Measurements from ENCODE around the gene DIAPH2.

Gene DIAPH2

DNA sequence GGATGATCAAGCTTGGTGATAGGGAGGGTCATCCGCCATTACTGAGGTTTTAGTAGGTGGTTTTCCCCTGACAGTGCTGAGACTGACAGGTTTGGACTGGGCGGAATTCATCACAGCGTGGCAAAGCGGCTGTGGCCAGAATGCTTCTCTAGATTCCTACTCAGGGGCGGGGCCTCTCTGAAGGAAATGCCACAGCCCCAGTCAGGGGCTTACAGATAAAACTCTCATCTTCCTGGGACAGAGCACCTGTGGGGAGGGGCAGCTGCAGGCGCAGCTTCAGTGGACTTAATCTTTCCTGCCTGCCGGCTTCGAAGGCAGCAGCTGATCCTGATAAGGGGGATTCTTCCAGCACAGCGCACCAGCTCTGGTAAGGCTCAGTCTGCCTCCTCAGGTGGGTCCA lies 515.8 kb downstream of the DIAPH2 start:
- no peak for DNase-seq

GRCh38 chrX:97210501-97210900 lies 525.9 kb downstream of the DIAPH2 start:
- DNase-seq = no peak

- no peak for DNase-seq
These were observed 526.4 kb downstream of the DIAPH2 start for GRCh38 chrX:97211070-97211469.

- DNase-seq = no peak
These were observed 530.5 kb downstream of the DIAPH2 start for GRCh38 chrX:97215186-97215585.

DNA sequence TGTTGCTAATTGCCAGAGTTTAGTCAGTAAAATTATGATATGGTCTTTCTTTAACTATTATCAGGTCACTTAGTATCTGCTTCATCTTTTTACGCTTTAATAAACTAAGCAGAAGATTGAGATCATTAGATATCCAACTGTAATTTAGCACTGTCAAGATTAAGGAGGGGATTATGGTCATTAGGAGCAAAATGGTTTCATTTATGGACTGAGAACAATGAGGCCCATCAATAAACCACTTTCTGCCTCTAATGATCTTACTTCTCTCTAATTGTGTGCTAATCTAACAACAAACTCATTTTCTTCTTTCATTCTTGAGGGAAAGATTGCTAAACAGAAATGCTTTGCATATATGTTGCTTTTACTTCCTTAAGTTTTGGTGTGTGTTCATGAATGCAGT lies 539.5 kb downstream of the DIAPH2 start:
- DNase-seq = no peak

DNA sequence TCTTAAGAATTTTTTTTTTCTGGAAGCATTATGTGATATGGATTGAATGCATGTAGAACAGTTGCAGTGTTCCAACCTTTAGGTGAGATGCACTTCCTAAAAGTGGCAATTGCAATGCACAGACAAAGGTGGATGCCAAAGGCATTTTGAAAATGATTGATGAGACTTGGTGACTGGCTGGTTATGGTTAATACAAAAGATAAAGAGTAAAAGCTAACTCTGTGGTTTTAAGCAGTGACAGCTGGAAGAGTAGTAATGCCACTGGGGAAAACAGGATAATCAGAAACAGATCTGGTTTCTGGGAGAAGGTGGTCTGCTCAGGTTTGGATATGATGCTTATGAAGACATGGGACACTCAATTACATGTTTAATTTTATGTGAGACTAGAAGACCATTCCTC lies 544.7 kb downstream of the DIAPH2 start:
- DNase-seq = no peak

- no peak for DNase-seq
These were observed 546.3 kb downstream of the DIAPH2 start for GRCh38 chrX:97230948-97231347.

DNA sequence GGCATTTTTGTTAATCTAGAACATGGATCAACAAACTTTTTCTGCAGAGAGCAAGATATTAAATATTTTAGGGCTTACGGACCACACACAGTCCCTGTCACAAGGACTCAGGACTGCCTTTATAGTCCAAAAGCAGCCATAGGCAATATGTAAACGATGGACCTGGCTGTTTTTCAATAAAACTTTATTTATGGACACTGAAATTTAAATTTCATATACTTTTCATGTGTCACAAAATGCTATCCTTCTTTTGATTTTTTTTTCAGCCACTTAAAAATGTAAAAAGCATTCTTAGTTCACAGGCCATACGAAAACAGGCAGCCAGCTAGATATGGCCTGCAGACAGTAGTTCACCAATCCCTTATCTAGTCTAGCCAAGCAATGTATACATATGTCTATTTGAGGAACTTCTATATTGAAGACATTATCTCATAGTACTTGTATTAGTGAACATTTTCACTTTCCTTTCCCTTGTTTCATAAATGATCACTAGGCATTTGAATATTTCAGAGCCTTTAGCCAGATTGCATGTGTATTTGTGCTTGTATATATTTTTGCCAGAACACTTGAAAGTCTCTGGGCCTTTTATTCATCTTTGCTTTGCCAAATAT lies 549.9 kb downstream of the DIAPH2 start:
- DNase-seq = no peak

DNA sequence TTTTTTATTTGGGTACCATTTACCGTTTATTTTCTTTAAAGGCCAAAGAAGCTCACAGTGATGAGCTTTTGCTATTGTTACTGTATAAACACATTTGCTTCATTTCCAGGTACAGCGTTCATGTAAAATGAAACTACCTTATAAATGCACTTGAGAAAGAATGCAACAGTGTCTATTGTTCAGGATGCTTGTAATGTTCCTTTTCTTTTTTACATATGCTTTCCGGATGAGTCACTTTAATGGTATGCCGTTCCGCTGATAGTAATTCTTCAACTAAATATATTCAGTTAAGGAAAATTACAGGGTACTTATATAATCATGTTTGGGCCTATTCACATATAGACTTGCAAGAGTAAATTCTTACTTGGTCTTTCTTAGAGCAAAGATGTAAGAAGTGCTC lies 554.0 kb downstream of the DIAPH2 start:
- DNase-seq = no peak

DNA sequence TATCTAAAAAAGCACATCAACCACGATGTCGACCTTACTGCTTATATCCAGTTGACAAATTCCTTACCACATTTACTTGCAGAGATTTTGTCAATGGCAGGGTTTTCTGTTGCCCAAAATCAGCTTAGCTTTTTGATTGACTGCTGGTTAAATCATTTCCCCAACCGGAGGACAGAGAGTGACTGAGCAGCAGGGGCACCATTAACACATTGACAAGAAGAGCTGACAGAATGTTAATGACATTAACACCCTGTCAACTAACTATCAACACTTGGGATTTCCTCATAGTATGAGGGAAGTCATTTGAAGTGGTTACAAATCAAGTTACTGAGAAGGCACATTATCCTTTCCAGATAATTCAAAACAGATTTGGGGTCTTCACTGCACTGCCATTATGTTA lies 567.5 kb downstream of the DIAPH2 start:
- DNase-seq = no peak

- DNase-seq = no peak
These were observed 576.0 kb downstream of the DIAPH2 start for GRCh38 chrX:97260679-97261078.

- no peak for DNase-seq
These were observed 581.9 kb downstream of the DIAPH2 start for GRCh38 chrX:97266406-97267121.

- DNase-seq = no peak
These were observed 582.9 kb downstream of the DIAPH2 start for GRCh38 chrX:97267396-97268181.

DNA sequence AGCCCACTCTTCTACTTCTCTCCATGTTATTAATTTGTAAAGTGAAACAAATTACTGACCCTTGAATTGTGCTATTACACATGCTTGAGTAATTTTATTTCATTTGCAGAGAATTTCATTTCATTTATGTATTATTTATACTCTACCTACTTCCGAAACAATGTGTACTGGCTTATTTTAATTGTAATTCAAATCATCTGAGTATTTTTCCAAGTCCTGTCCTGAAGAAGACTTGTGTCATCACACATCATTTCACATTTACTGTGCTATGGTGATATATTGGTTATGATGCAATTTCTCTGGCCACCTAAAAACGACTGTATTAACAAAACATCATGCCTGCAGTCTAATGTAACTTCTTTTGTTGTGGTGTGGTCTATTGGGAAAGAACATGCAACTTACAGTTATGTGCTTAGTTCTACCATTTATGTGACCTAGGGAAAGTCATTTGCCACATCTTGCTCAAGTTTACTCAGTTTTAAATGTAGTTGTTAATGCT lies 583.6 kb downstream of the DIAPH2 start:
- DNase-seq = no peak

DNA sequence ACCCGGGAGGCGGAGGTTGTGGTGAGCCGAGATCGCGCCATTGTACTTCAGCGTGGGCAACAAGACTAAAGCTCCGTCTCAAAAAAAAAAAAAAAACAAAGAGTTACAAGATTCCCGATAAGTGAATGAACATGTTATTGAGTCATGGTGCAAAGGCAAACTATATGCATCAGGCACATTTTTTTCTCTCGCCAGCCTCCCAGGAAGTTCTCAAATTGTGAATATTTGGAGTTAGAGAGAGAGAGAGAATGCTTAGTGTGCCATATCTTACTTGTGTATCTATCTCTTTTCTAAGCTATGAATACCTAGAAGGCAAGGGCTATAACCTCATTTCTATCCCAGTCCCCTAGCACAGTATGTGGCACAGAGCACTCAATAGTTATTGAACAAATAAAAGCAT lies 599.9 kb downstream of the DIAPH2 start:
- DNase-seq = no peak

DNA sequence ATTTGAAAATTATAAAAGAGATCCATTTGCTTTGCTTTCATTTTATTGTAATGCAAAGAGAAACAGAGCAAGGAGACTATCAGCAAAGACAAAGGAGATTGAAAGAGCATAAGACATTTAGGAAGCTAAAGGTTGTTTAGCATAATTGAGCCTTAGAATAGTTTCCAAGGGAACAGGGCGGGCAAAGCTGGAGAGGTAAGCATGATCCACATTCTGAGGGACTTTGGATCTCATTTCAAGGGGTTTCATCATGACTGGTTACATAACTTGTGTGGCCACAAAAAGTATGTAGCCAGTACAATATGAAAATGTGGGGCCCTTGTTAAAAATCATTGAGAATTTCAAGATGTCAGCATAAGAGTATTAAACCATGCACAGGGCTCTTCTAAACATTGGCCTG lies 605.6 kb downstream of the DIAPH2 start:
- no peak for DNase-seq

DNA sequence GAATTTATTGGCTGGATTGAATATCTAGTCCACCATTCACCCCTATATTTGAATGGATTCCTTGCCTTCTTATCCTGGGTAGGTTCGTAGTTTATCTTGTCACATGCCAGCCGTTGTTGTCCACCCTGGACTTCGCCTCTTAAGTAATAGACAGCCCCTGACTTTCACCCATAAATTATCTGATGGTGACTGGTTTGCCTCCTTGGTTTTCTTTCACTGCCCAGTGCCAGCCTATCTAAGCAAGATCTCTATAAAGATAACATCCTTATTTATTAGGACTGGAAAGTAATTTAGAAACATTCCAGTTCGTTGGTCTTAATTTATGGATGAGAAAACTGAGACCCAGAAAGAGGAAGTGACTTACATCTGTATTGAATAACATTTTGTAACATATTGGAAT lies 609.4 kb downstream of the DIAPH2 start:
- no peak for DNase-seq

GRCh38 chrX:97295954-97296353 lies 611.3 kb downstream of the DIAPH2 start:
- no peak for DNase-seq

- DNase-seq = no peak
These were observed 622.3 kb downstream of the DIAPH2 start for GRCh38 chrX:97306771-97307470.

DNA sequence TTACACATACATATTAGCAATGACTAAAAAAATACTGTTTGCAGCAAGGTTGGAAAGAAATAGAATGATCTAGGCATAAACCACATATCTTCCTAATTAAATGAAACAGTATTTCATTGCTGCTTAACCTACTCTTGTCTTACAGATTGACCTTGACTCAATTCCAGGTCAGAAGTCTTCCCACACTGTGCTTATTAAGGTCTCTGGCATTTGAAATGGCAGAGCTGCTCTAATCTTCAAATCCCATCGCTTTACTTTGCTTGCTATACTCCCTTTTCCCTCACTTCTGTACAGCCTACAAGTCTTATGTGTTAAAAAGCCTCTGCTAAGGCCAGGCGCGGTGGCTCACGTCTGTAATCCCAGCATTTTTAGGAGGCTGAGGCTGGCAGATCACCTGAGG lies 623.5 kb downstream of the DIAPH2 start:
- no peak for DNase-seq

- no peak for DNase-seq
These were observed 625.0 kb downstream of the DIAPH2 start for GRCh38 chrX:97309487-97310116.

DNA sequence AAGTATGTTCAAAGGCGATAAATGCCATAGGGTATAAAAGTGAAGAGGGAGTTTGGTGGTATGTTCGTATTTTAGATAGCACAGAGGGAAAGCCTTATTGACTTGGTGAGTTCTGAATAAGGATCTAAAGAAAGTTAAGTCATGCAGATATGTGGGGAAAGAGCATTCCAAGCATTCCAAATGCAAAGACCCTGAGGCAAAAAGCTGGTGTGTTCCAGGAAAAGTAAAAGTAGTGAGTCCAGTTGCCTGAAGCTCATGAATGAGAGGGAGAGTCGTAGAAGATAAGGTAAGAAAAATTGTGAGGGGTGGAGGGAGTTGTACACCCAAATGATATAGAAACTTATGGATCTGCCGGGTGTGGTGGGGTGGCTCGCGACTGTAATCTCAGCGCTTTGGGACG lies 625.7 kb downstream of the DIAPH2 start:
- no peak for DNase-seq

Data from C1 segment of cervical spinal cord (tissue), 14 donors.